Measurements from ENCODE around the gene SLC22A25. TPM values are rescaled to one million over a fixed set of nuclear protein-coding genes. Genes with fewer than 3 reads are reported as not detected.
"Not testable (repeated sequence)": the region's sequence is repeated elsewhere in the genome, so short reads cannot be mapped to it uniquely, and the experiment has no call there.

SLC22A25 gene
- total and polyA plus RNA-seq, 2 of the 13 experiments (the other 11 are each of a cell fraction or from before 2014, with no cell fraction given) = 0.18 to 0.42 TPM

GRCh38 chr11:63247237-63248002 is 4.0 kb upstream of the SLC22A25 start:
- 6% methylated on average over 7 of the region's 7 CpGs for WGBS (ENCODE audit: low lambda C conversion rate)
- H3K9ac ChIP-seq (ENCODE audit: insufficient read depth, low read depth, low read length) = peak overlapping the region; percentile 58
- in situ Hi-C loops (cut with HindIII; ENCODE audit: extremely low pct_ligation_motif_present, low pct_unique_long_range_greater_than_20kb); H2AFZ ChIP-seq (ENCODE audit: low read length); H3K36me3 ChIP-seq (replicated peaks in 1 of 2; ENCODE audit: control insufficient read depth in 1 of 2, insufficient read depth in 2 of 2, low read length in 2 of 2); BruUV-seq (replicated peaks); H4K20me1 ChIP-seq (ENCODE audit: insufficient read depth, low read length); H3K27me3 ChIP-seq (ENCODE audit: control insufficient read depth in 1 of 2, insufficient read depth in 2 of 2, low read length in 2 of 2); FAIRE-seq; H3K79me2 ChIP-seq (ENCODE audit: insufficient read depth, low read length); CTCF ChIA-PET (ENCODE audit: low intra/inter-chr PET ratio, low total read pairs); intact Hi-C loops (cut with micrococcal nuclease; ENCODE audit: unreplicated experiment); H3K9me3 ChIP-seq (ENCODE audit: low read length); TF ChIP-seq FOXP1 (IDR thresholded peaks at IDR 0.05); MAZ (IDR thresholded peaks at IDR 0.05; ENCODE audit: borderline replicate concordance, low read depth, low read length): not testable (repeated sequence)
- peak overlapping the region in 1 of 3 experiments; percentile 13; a peak in 1 of 6 replicates for H3K4me3 ChIP-seq (replicated peaks in 1 of 3; ENCODE audit: insufficient read depth in 1 of 3, low read depth in 2 of 3, low read length in 3 of 3)
- ATAC-seq (peak; percentile 87), DNase-seq (ENCODE audit: low spot score) (peak; percentile 89)
- peak overlapping the region; percentile 93 for H3K27ac ChIP-seq (ENCODE audit: extremely low read length, insufficient read depth, low read length)
- POLR2A ChIA-PET = interaction anchor here (0.8 to 1.8 kb wide), 8 partner anchors 8 to 122 kb away, joined by 3 to 7 read pairs (median 4); partner anchors contain the start of gene SLC22A9
- peak overlapping the region; percentile 59 for H3K4me2 ChIP-seq (ENCODE audit: low read depth, low read length)
- H3K4me1 ChIP-seq (ENCODE audit: insufficient read depth, low read length) = peaks cover 99% of the 10 kb centered on the region
- TF ChIP-seq ISL2 (CRISPR knock-in tag; IDR thresholded peaks at IDR 0.05) = peak; percentile 85
- TF ChIP-seq ZNF350 (CRISPR knock-in tag; IDR thresholded peaks at IDR 0.05; ENCODE audit: borderline replicate concordance, low read depth) = peak; percentile 65; the same call in 1 of the 2 replicates
- TF ChIP-seq BCL6 (CRISPR knock-in tag; IDR thresholded peaks at IDR 0.05) = peak; percentile 51; the same call in 1 of the 2 replicates
- TF ChIP-seq FOXP1 (CRISPR knock-in tag; IDR thresholded peaks at IDR 0.05) = peak; percentile 69; the same call in 1 of the 2 replicates
- TF ChIP-seq ZNF292 (CRISPR knock-in tag; IDR thresholded peaks at IDR 0.05; ENCODE audit: borderline replicate concordance, low read depth) = peak; percentile 30; the same call in 1 of the 2 replicates
- peak; percentile 45 for TF ChIP-seq RARA (CRISPR knock-in tag; IDR thresholded peaks at IDR 0.05)
- TF ChIP-seq RXRB (CRISPR knock-in tag; IDR thresholded peaks at IDR 0.05; ENCODE audit: borderline replicate concordance) = peak; percentile 74; the same call in 1 of the 2 replicates
- TF ChIP-seq IRF9 (CRISPR knock-in tag; IDR thresholded peaks at IDR 0.05; ENCODE audit: borderline replicate concordance) = 0 out of 2 replicates have a peak, but pooled peaks have one; percentile 37
- TF ChIP-seq ZNF230 (CRISPR knock-in tag; IDR thresholded peaks at IDR 0.05) = peak; percentile 60; the same call in 1 of the 2 replicates
- 0 out of 2 replicates have a peak, but pooled peaks have one; percentile 15 for TF ChIP-seq ZFY (CRISPR knock-in tag; IDR thresholded peaks at IDR 0.05)
- TF ChIP-seq ARID5B (CRISPR knock-in tag; IDR thresholded peaks at IDR 0.05) = peak; percentile 85
- TF ChIP-seq MAZ (CRISPR knock-in tag; IDR thresholded peaks at IDR 0.05; ENCODE audit: low read depth) = peak; percentile 42; the same call in 1 of the 2 replicates
- TF ChIP-seq TAF1 (CRISPR knock-in tag; IDR thresholded peaks at IDR 0.05) = peak; percentile 25; the same call in 1 of the 2 replicates
- 0 out of 2 replicates have a peak, but pooled peaks have one; percentile 27 for TF ChIP-seq MEF2D (CRISPR knock-in tag; IDR thresholded peaks at IDR 0.05)

Measured in HepG2 (cell line).